Measurements from ENCODE around the gene ACTMAP. TPM values are rescaled to one million over a fixed set of nuclear protein-coding genes. Genes with fewer than 3 reads are reported as not detected.
"Not testable (repeated sequence)": the region's sequence is repeated elsewhere in the genome, so short reads cannot be mapped to it uniquely, and the experiment has no call there.

Gene ACTMAP
- total and polyA plus RNA-seq, 2 of the 13 experiments (the other 11 are each of a cell fraction or from before 2014, with no cell fraction given): 2.2 to 7.9 TPM

- H3K4me2 ChIP-seq (ENCODE audit: low read depth, low read length); ATAC-seq; H3K79me2 ChIP-seq (ENCODE audit: insufficient read depth, low read length); H3K36me3 ChIP-seq (replicated peaks in 1 of 2; ENCODE audit: control insufficient read depth in 1 of 2, insufficient read depth in 2 of 2, low read length in 2 of 2); H3K27me3 ChIP-seq (ENCODE audit: control insufficient read depth in 1 of 2, insufficient read depth in 2 of 2, low read length in 2 of 2); H4K20me1 ChIP-seq (ENCODE audit: insufficient read depth, low read length); H3K9ac ChIP-seq (ENCODE audit: insufficient read depth, low read depth, low read length); CTCF ChIA-PET (ENCODE audit: low intra/inter-chr PET ratio, low total read pairs); H3K27ac ChIP-seq (ENCODE audit: extremely low read length, insufficient read depth, low read length); intact Hi-C loops (cut with micrococcal nuclease; ENCODE audit: unreplicated experiment); H2AFZ ChIP-seq (ENCODE audit: low read length); FAIRE-seq; H3K9me3 ChIP-seq (ENCODE audit: low read length); BruUV-seq (replicated peaks); in situ Hi-C loops (cut with HindIII; ENCODE audit: extremely low pct_ligation_motif_present, low pct_unique_long_range_greater_than_20kb); H3K4me3 ChIP-seq (replicated peaks in 1 of 3; ENCODE audit: insufficient read depth in 1 of 3, low read depth in 2 of 3, low read length in 3 of 3): not testable (repeated sequence)
- POLR2A ChIA-PET: interaction anchor here (1.1 to 3.5 kb wide), 7 partner anchors 7 to 54 kb away, joined by 3 to 12 read pairs (median 6); partner anchors contain the start of genes ACTMAP, EGLN2 and RAB4B
- peaks cover 29% of the 10 kb centered on the region for H3K4me1 ChIP-seq (ENCODE audit: insufficient read depth, low read length)
- WGBS (ENCODE audit: low lambda C conversion rate): 83% methylated on average over 10 of the region's 10 CpGs
- DNase-seq (ENCODE audit: low spot score): peak; percentile 34
- TF ChIP-seq RFX5 (IDR thresholded peaks at IDR 0.05; ENCODE audit: low read depth, low read length) (peak; percentile 14; the same call in 1 of the 2 replicates), NFYB (CRISPR knock-in tag; IDR thresholded peaks at IDR 0.05) (peak; percentile 69), POLR2A (IDR thresholded peaks at IDR 0.05; ENCODE audit: insufficient read depth in 1 of 2, low read depth in 2 of 2, low read length in 2 of 2) (peak in 1 of 2 experiments; percentile 55; a peak in 1 of 4 replicates), ZMYM4 (CRISPR knock-in tag; IDR thresholded peaks at IDR 0.05) (0 out of 2 replicates have a peak, but pooled peaks have one; percentile 32), NFYC (CRISPR knock-in tag; IDR thresholded peaks at IDR 0.05) (peak; percentile 59)
Observed at GRCh38 chr19:40771101-40771862, 21.0 kb upstream of the ACTMAP start.

DNA sequence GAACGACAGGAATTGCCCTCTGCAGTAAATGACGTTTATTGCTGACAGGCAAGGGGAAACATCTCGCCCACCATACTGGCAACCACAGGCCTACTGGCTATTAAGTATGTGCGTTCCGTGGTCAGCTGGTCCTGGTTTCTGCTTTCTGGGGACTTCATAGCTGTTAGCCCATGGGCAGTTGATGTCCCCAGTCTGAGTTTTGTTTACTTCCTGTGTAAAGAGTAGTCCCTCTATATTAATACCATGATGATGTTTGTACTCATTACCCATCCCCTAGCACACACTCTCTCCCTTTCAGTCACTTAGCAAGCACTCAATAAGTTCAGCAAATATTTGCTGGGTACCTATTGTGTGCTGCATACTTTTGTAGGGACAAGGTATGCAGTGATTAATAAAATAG is 18.6 kb upstream of the ACTMAP start:
- CTCF ChIA-PET (ENCODE audit: low intra/inter-chr PET ratio, low total read pairs): no interaction called here

More for the DNA sequence above, 18.6 kb upstream of the ACTMAP start:
- Histone ChIP-seq H3K27ac (ENCODE audit: extremely low read length, insufficient read depth, low read length) (no peak overlapping the region), H3K79me2 (ENCODE audit: insufficient read depth, low read length) (no peaks in the 10 kb centered on the region), H3K27me3 (ENCODE audit: control insufficient read depth in 1 of 2, insufficient read depth in 2 of 2, low read length in 2 of 2) (no peaks in the 10 kb centered on the region), H3K36me3 (replicated peaks in 1 of 2; ENCODE audit: control insufficient read depth in 1 of 2, insufficient read depth in 2 of 2, low read length in 2 of 2) (peaks cover 13 to 28% of the 10 kb centered on the region in 2 experiments; a peak in 4 of 5 replicates), H4K20me1 (ENCODE audit: insufficient read depth, low read length) (no peaks in the 10 kb centered on the region; the same call in 1 of the 2 replicates), H3K9ac (ENCODE audit: insufficient read depth, low read depth, low read length) (no peak overlapping the region), H3K9me3 (ENCODE audit: low read length) (no peaks in the 10 kb centered on the region), H3K4me1 (ENCODE audit: insufficient read depth, low read length) (peaks cover 16% of the 10 kb centered on the region), H3K4me2 (ENCODE audit: low read depth, low read length) (no peak overlapping the region), H2AFZ (ENCODE audit: low read length) (no peak overlapping the region), H3K4me3 (replicated peaks in 1 of 3; ENCODE audit: insufficient read depth in 1 of 3, low read depth in 2 of 3, low read length in 3 of 3) (no peak overlapping the region)
- POLR2A ChIA-PET: interaction anchor here (0.6 to 1.5 kb wide), 3 partner anchors 8 to 26 kb away, joined by 4 to 5 read pairs (median 4); partner anchors contain the start of genes ACTMAP and SNRPA
- TF ChIP-seq ZNF281 (CRISPR knock-in tag; IDR thresholded peaks at IDR 0.05; ENCODE audit: borderline replicate concordance) (peak; percentile 54), SP140L (CRISPR knock-in tag; IDR thresholded peaks at IDR 0.05; ENCODE audit: borderline replicate concordance) (no peak)
- peak; percentile 48 for ATAC-seq
- no CpG with 5 or more reads among the region's 5 CpGs for WGBS (ENCODE audit: low lambda C conversion rate)
- DNase-seq (ENCODE audit: low spot score): no peak
- in situ Hi-C loops (cut with HindIII; ENCODE audit: extremely low pct_ligation_motif_present, low pct_unique_long_range_greater_than_20kb): no loop called here
- no TSS peak for BruUV-seq (replicated peaks)
- no peak for FAIRE-seq
- intact Hi-C loops (cut with micrococcal nuclease; ENCODE audit: unreplicated experiment): no loop called here
